DOHH2 (cell line): ENCODE results near the gene ADCY5.

Experiments
- H3F3A ChIP-seq: fragments of 200-600 bp; sonication (generic), shearing (Covaris generic); 2 replicates; pipeline ENCODE4 v1.6.0; 2016; ENCODE audit warnings: antibody characterized with exemption, mild to moderate bottlenecking; ENCODE audit not compliant: control insufficient read depth, insufficient read depth
- H3K27ac ChIP-seq: fragments of 200-600 bp; sonication (generic); 2 replicates; pipeline ENCODE4 v1.5.1; 2014; ENCODE audit warnings: low read depth, mild to moderate bottlenecking, low read length, moderate library complexity
- H3K27me3 ChIP-seq: fragments of 200-600 bp; sonication (generic); 2 replicates; pipeline ENCODE4 v1.6.1; 2014; ENCODE audit warnings: mild to moderate bottlenecking, low read length, mixed read lengths; ENCODE audit not compliant: control insufficient read depth
- H3K36me3 ChIP-seq: fragments of 200-600 bp; sonication (generic); 2 replicates; pipeline ENCODE4 v1.6.1; 2014; ENCODE audit warnings: mild to moderate bottlenecking, low read length, moderate library complexity, mixed read lengths; ENCODE audit not compliant: control insufficient read depth
- H3K4me1 ChIP-seq: fragments of 200-600 bp; sonication (generic); 2 replicates; pipeline ENCODE4 v1.6.1; 2014; ENCODE audit warnings: mild to moderate bottlenecking, low read length, mixed read lengths; ENCODE audit not compliant: control insufficient read depth
- H3K4me2 ChIP-seq: fragments of 200-600 bp; sonication (generic); 2 replicates; pipeline ENCODE4 v1.6.0; 2014; ENCODE audit warnings: mild to moderate bottlenecking, low read length, moderate library complexity
- H3K4me3 ChIP-seq: fragments of 200-600 bp; sonication (generic); 2 replicates; pipeline ENCODE4 v1.5.1; 2014; ENCODE audit warnings: mild to moderate bottlenecking, low read length, mixed read lengths
- H3K79me2 ChIP-seq: fragments of 200-600 bp; sonication (generic); 2 replicates; pipeline ENCODE4 v1.6.1; 2014; ENCODE audit warnings: mild to moderate bottlenecking, low read length, mixed read lengths; ENCODE audit not compliant: control insufficient read depth
- H3K9me2 ChIP-seq: fragments of 200-600 bp; sonication (generic); replicated peaks from 2 replicates; pipeline ENCODE4 v1.6.1; 2014; ENCODE audit warnings: mild to moderate bottlenecking, low read length, mixed read lengths; ENCODE audit not compliant: control insufficient read depth
- H3K9me3 ChIP-seq: fragments of 200-600 bp; sonication (generic); 2 replicates; pipeline ENCODE4 v1.6.1; 2014; ENCODE audit warnings: antibody characterized with exemption, low read length, mixed read lengths; ENCODE audit not compliant: control insufficient read depth, insufficient read depth
- H4K20me1 ChIP-seq: fragments of 200-600 bp; sonication (generic); 2 replicates; pipeline ENCODE4 v1.6.0; 2014; ENCODE audit warnings: low read depth, mild to moderate bottlenecking, antibody characterized with exemption, low read length, moderate library complexity; ENCODE audit not compliant: control insufficient read depth, insufficient read depth
- EZH2phosphoT487 ChIP-seq: fragments of 200-600 bp; sonication (generic); IDR thresholded peaks from 2 replicates; pipeline ENCODE4 v1.6.1; 2017; ENCODE audit warnings: borderline replicate concordance, mild to moderate bottlenecking, antibody characterized with exemption, low read length, moderate library complexity, mixed read lengths
- TF ChIP-seq, protein P1 (sequence below): fragments of 200-600 bp; sonication (generic); IDR thresholded peaks from one replicate; pipeline ENCODE4 v1.5.1; 2014; ENCODE audit warnings: antibody characterized with exemption, mild to moderate bottlenecking, low read depth, low read length; ENCODE audit not compliant: poor library complexity, severe bottlenecking

The ADCY5 gene

DNA sequence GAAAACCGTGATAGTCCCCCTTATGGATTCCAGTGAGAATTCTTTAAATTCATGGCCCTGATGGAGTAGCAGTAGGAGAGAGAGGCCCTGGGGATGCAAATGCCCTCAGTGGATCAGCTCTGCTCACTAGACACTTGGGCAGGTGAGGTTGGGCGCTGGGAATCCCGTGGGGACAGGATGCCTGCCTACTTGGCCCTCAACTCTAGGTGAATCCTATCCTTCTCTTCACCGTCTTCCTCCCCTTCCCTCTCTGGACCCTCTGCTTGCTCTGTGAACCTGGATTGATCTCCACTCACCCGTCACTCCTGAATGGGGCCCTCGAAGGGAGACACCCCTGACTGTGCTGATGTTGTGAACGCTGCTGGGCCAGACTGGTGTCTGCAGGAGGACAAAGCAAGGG lies 169.8 kb downstream of the ADCY5 start:
- no peak overlapping the region for H3K4me2 ChIP-seq
- H3K27me3 ChIP-seq, result no peaks in the 10 kb centered on the region
- no peaks in the 10 kb centered on the region for H3K79me2 ChIP-seq
- no peaks in the 10 kb centered on the region for H3F3A ChIP-seq
- no peaks in the 10 kb centered on the region for H3K9me3 ChIP-seq
- H3K4me1 ChIP-seq, result no peaks in the 10 kb centered on the region
- TF ChIP-seq, protein P1, sequence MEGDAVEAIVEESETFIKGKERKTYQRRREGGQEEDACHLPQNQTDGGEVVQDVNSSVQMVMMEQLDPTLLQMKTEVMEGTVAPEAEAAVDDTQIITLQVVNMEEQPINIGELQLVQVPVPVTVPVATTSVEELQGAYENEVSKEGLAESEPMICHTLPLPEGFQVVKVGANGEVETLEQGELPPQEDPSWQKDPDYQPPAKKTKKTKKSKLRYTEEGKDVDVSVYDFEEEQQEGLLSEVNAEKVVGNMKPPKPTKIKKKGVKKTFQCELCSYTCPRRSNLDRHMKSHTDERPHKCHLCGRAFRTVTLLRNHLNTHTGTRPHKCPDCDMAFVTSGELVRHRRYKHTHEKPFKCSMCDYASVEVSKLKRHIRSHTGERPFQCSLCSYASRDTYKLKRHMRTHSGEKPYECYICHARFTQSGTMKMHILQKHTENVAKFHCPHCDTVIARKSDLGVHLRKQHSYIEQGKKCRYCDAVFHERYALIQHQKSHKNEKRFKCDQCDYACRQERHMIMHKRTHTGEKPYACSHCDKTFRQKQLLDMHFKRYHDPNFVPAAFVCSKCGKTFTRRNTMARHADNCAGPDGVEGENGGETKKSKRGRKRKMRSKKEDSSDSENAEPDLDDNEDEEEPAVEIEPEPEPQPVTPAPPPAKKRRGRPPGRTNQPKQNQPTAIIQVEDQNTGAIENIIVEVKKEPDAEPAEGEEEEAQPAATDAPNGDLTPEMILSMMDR, result no peak
- no peak for TF ChIP-seq EZH2phosphoT487
- H3K36me3 ChIP-seq, result no peaks in the 10 kb centered on the region
- H3K9me2 ChIP-seq, result no peaks in the 10 kb centered on the region
- H4K20me1 ChIP-seq, result no peaks in the 10 kb centered on the region
- no peak overlapping the region for H3K27ac ChIP-seq
- no peak overlapping the region for H3K4me3 ChIP-seq

GRCh38 chr3:123278446-123278845 lies 170.4 kb downstream of the ADCY5 start:
- Histone ChIP-seq H3K27me3 (no peaks in the 10 kb centered on the region), H3K9me2 (no peaks in the 10 kb centered on the region), H3K4me2 (no peak overlapping the region), H3K79me2 (no peaks in the 10 kb centered on the region), H3K27ac (no peak overlapping the region), H3F3A (no peaks in the 10 kb centered on the region), H3K9me3 (no peaks in the 10 kb centered on the region), H4K20me1 (no peaks in the 10 kb centered on the region), H3K4me1 (no peaks in the 10 kb centered on the region), H3K4me3 (no peak overlapping the region), H3K36me3 (no peaks in the 10 kb centered on the region)
- TF ChIP-seq EZH2phosphoT487, result no peak
- TF ChIP-seq, protein P1, result no peak

DNA sequence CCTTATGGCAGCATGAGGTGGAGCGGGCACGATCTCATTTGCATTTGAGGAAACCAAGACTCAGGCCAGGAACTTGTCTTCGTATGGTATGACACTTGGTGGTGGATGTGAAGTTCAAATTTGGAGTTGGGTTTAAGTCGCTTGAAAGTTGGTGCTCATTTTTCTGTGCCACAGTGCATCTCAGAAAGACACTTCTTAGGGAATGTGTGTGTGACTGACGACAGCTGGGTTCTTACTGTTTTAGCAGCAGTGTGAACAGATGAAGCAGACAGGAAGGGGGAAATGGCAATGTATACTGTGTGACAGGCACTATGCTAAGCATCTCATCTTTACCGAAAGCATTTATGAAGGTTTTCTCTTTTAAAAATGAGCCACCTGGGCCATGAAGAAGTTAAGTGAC lies 171.8 kb downstream of the ADCY5 start:
- Histone ChIP-seq H3K36me3 (no peaks in the 10 kb centered on the region), H3K27ac (no peak overlapping the region), H3K9me2 (no peaks in the 10 kb centered on the region)

More for the DNA sequence above, 171.8 kb downstream of the ADCY5 start:
- no peak overlapping the region for H3K4me3 ChIP-seq
- no peaks in the 10 kb centered on the region for H3K4me1 ChIP-seq
- H3F3A ChIP-seq, result no peaks in the 10 kb centered on the region
- no peaks in the 10 kb centered on the region for H3K79me2 ChIP-seq
- H3K4me2 ChIP-seq, result no peak overlapping the region
- H4K20me1 ChIP-seq, result no peaks in the 10 kb centered on the region
- no peaks in the 10 kb centered on the region for H3K27me3 ChIP-seq
- H3K9me3 ChIP-seq, result no peaks in the 10 kb centered on the region
- TF ChIP-seq, protein P1, result no peak
- TF ChIP-seq EZH2phosphoT487, result no peak
